Stimulated activated CD4-positive, alpha-beta T cell treated with anti-CD3 and anti-CD28 coated beads, Interleukin-2, amount 100 ng/mL, for 4 hours (primary cell): ENCODE results near the gene CADM2.
"Not testable (repeated sequence)": the region's sequence is repeated elsewhere in the genome, so short reads cannot be mapped to it uniquely, and the experiment has no call there.

Source experiments
- DNase-seq: peaks from one replicate; pipeline ENCODE4 v3.0.0-alpha.2; 2020; ENCODE audit warnings: low read depth

The CADM2 gene

GRCh38 chr3:85077018-85077417 lies 118.2 kb downstream of the CADM2 start:
- DNase-seq = no peak

GRCh38 chr3:85081191-85081906 lies 122.6 kb downstream of the CADM2 start:
- DNase-seq = no peak

- no peak for DNase-seq
Observed at GRCh38 chr3:85090495-85090894, 131.7 kb downstream of the CADM2 start.

- no peak for DNase-seq
Observed at GRCh38 chr3:85100316-85100715, 141.5 kb downstream of the CADM2 start.

GRCh38 chr3:85102781-85103180 lies 144.0 kb downstream of the CADM2 start:
- DNase-seq = no peak

GRCh38 chr3:85110393-85110792 lies 151.6 kb downstream of the CADM2 start:
- no peak for DNase-seq

- no peak for DNase-seq
Observed at GRCh38 chr3:85120879-85121278, 162.1 kb downstream of the CADM2 start.

- DNase-seq = not testable (repeated sequence)
Observed at GRCh38 chr3:85132864-85133263, 174.1 kb downstream of the CADM2 start.

- not testable (repeated sequence) for DNase-seq
Observed at GRCh38 chr3:85133691-85134420, 175.1 kb downstream of the CADM2 start.

- DNase-seq = no peak
Observed at GRCh38 chr3:85142626-85143025, 183.8 kb downstream of the CADM2 start.

GRCh38 chr3:85148036-85148435 lies 189.2 kb downstream of the CADM2 start:
- DNase-seq = no peak

- DNase-seq = no peak
Observed at GRCh38 chr3:85151555-85151954, 192.8 kb downstream of the CADM2 start.

GRCh38 chr3:85153279-85153678 lies 194.5 kb downstream of the CADM2 start:
- DNase-seq = not testable (repeated sequence)

- no peak for DNase-seq
Observed at GRCh38 chr3:85159376-85159775, 200.6 kb downstream of the CADM2 start.

GRCh38 chr3:85161544-85161943 lies 202.8 kb downstream of the CADM2 start:
- no peak for DNase-seq

GRCh38 chr3:85162905-85163304 lies 204.1 kb downstream of the CADM2 start:
- no peak for DNase-seq

GRCh38 chr3:85164436-85164835 lies 205.6 kb downstream of the CADM2 start:
- DNase-seq = no peak

GRCh38 chr3:85167576-85167975 lies 208.8 kb downstream of the CADM2 start:
- DNase-seq = no peak

- no peak for DNase-seq
Observed at GRCh38 chr3:85170646-85171045, 211.9 kb downstream of the CADM2 start.

- DNase-seq = no peak
Observed at GRCh38 chr3:85171976-85172375, 213.2 kb downstream of the CADM2 start.

GRCh38 chr3:85176799-85177198 lies 218.0 kb downstream of the CADM2 start:
- no peak for DNase-seq

GRCh38 chr3:85182975-85183752 lies 224.4 kb downstream of the CADM2 start:
- no peak for DNase-seq

- no peak for DNase-seq
Observed at GRCh38 chr3:85185495-85185894, 226.7 kb downstream of the CADM2 start.
